Measurements from ENCODE around the gene TCP10L. TPM values are rescaled to one million over a fixed set of nuclear protein-coding genes. Genes with fewer than 3 reads are reported as not detected.
A peak's percentile ranks its signal among the peaks of the same experiment; 100 is the strongest.
"Not testable (repeated sequence)": the region's sequence is repeated elsewhere in the genome, so short reads cannot be mapped to it uniquely, and the experiment has no call there.

TCP10L gene
- total RNA-seq, 1 donor from 2014 or later: 0.13 TPM

DNA sequence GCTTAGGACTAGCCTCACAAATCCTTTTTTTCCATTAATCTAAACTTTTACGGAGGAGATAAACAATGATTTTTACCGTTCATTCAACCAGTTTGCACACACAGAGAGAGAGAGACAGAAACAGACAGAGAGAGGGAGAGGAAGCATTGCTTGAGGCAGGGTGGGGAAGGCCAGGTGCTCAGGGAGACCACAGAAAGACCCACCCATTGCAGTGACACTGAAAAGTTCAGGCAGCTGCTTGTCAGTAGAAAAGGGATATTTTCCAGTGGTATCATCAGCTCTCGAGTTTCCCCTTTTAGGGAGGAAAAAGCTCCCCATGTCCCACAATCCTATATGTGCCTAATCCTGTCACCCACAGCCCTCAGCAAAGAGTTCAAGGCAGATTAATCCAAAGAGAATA is 27.2 kb downstream of the TCP10L start:
- no peak for DNase-seq (ENCODE audit: low spot score)

DNA sequence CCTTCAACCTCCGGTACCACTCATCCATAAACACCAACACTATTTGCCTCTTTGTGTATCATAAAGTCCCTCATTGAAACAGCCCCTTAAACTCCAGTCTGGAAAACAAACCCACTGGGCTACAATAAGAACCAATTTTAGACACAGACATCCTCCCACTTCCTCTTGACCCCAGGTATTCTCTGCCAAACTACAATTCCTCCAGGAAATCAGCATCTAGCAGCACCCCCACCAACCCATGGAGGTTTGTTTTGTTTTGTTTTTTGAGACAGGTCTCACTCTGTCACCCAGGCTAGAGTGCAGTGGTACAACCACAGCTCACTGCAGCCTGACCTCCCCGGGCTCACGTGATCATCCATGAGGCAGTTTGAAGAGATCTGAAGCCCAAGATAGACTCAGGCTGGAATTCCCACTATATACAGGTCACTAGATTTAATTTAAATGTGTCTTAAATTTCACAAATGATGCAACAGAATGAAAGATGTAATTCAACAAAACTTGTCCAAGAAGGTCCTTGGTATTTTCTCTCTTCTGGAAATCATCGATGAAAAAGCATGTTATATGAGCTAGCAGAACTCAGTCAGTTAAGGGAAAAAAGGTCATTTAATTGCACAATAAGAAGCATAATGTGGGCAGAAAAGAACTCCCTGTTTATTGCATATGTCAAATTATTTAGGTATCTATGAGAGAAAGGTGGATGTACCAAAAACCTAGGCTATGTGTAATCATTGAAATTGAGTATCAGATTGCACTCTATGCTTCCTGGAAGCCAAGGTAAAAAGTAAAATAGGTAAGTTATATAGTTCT is 30.3 kb downstream of the TCP10L start:
- no peak for DNase-seq (ENCODE audit: low spot score)

DNA sequence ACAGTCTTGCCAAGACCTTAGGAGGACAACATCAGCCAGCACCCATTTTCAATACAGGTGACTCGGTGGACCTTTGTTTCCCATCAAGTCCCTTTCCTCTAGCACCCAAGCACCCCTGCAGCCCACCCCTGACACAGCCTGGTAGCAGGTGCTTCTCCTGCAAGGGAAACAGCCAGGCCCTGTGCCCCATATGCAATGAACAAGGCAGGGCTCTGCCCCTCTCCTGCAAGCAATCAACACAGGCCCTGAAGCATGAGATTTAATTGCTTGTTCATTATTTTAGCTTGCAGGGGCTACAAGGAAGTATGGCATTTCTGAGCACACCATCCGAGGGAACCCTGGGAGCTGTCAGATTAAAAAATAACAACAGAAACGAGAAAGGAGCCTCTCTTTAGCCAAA is 35.4 kb downstream of the TCP10L start:
- DNase-seq (ENCODE audit: low spot score): no peak

DNA sequence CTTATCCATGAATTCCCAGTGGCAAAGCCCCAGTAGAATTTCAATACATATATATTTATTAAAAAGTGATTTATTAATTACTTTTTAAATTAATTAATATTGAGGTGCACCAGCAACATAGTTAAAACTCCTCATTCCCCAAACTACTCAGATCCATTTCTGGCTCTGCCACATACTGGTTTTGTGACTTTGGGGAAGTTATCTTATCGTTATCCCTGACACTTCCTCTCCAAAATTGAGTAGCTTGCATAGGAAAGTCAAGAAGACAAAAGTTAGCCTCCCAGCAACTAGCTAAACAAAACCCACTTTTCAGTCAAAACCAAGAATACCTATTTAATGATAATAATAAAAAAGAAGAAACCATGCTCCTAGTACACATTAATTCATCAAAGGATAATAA is 35.9 kb downstream of the TCP10L start:
- no peak for DNase-seq (ENCODE audit: low spot score)

DNA sequence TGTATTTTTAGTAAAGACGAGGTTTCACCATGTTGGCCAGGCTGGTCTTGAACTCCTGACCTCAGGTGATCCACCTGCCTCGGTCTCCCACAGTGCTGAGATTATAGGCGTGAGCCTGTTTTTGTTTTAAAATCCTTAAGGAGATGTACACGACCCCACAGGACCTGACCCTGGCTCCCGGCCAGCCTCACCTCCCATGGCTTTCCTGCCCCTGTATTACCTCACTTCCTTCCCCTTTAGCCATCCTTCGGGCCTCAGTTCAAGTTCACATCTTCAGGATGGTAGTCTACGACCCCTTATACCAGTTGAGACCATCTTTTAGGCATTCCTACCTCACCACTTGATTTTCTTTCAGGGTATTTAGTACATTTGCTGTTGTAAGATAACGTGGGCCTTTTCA is 36.3 kb downstream of the TCP10L start:
- DNase-seq (ENCODE audit: low spot score): no peak

DNA sequence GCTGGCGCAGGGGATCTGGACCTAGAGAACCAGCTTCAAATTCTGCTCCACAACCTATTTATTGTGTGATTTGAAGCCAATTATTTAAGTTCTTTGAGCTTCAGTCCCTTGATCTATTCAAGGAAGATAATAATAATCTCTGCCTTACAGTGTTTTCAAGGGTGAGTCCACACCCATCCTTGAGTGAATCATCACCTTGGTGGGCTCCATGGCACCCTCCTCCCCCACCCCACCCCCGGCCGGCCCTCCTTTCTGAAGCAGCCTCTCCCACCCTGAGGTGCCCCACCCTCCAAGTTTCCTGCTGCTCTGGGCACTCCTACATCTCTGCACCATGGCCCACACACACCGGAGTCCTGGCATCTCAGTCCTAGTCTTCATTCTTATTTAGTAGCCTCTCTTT is 38.3 kb downstream of the TCP10L start:
- DNase-seq (ENCODE audit: low spot score): no peak

DNA sequence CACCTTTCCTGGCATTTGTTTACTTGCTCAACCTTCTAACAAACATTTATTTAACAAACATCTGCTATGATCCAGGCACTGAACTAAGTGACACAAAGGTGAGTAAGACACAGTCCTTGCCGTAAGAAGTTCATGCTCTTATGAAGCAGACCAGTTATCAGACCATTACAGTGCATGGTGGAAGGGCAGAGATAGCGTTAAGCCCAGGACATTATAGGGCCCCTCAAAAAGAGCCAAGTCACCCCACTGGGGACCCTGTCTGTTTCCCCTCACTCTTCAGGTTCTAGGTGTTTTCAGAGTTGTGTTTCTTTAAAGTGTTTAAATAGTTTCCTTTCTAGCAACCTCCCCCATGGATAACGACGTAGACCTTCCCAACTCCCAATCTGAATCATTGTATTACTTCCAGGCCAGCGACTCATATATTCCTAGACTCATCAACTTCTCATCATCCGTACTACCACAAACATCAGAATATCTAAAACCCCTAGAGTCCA is 39.3 kb downstream of the TCP10L start:
- no peak for DNase-seq (ENCODE audit: low spot score)

DNA sequence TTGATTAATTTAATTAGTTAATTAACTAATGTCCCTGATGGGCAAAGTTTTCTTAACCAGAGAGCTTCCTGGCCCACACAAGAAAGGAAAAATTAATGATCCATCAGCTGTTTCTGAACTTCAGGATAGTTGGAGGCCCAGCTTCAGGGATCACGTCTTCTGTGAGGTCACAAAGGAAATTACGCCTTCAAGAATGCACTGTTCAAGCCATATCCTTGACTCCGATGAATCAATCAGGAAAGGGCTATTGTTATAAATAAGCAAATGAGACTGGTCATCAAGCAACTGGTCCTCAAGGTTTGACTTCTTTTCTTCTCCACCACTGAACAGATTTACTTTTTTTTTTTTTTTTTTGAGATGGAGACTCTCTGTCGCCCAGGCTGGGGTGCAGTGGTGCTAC is 40.6 kb downstream of the TCP10L start:
- no peak for DNase-seq (ENCODE audit: low spot score)

DNA sequence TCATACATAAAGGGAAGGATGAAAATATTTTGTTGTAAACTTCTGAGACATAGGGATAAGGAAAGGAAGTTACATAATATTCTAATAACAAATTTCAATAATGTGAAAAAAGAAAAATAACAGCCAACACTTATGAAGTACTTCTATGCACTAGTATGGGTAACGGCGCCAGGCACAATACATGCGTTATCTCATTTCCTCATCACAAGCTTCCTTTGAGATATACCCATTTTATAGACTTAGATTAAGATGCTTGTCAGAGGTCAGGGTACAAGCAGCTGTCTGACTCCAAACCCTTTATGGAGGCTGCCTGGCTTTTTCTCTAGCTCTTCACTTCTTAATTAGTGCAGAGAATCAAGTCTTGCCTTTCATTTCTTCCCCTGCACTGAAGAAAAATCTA is 41.3 kb downstream of the TCP10L start:
- DNase-seq (ENCODE audit: low spot score): no peak

DNA sequence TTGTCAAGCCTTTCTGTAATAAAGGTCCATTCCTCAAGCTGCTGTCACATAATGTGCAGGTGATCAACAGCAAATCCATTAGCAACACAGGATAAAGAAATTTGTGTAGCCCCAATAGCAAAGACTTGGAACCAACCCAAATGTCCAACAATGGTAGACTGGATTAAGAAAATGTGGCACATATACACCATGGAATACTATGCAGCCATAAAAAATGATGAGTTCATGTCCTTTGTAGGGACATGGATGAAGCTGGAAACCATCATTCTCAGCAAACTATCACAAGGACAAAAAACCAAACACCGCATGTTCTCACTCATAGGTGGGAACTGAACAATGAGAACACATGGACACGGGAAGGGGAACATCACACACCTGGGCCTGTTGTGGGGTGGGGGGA is 42.3 kb downstream of the TCP10L start:
- DNase-seq (ENCODE audit: low spot score): not testable (repeated sequence)

DNA sequence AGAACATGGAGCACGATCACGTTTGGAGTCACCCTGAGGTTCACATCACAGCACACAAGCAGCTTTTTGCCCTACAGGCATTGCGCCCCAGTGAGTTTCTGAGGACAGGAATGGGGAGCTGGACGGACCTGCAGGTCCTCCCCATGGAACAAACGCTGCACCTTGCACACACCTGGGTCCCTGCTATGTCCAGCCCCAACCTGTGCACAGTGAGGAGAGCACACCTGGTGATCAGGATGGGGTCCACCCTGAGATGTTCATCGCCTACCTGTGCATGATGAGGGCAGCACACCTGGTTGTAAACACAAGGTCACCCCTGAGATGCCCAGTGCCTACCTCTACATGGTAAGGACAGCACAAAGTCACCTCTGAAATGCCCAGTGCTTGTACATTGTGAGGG is 45.9 kb downstream of the TCP10L start:
- no peak for DNase-seq (ENCODE audit: low spot score)

DNA sequence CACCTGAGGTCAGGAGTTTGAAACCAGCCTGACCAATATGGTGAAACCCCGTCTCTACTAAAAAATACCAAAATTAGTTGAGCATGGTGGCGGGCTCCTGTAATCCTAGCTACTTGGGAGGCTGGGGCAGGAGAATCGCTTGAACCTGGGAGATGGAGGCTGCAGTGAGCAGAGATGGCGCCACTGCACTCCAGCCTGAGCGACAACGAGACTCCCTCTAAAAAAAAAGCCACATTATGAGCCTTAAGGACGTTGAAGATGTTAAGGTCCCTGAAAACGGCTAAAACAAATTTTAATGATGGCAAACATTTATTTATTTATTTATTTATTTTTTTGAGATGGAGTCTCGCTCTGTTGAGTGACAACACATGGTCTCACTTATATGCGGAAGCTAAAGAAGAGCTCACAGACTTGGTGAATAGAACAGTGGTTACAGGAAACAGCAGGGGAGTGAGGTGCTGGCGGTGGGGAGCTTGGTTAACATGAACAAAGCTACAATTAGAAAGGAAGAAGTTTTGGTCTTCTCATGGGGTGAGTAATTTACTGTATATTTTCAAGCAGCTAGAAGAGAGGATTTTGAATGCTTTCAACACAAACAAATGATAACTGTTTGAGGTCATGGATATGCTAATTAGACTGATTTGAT is 47.1 kb downstream of the TCP10L start:
- no peak for DNase-seq (ENCODE audit: low spot score)

DNA sequence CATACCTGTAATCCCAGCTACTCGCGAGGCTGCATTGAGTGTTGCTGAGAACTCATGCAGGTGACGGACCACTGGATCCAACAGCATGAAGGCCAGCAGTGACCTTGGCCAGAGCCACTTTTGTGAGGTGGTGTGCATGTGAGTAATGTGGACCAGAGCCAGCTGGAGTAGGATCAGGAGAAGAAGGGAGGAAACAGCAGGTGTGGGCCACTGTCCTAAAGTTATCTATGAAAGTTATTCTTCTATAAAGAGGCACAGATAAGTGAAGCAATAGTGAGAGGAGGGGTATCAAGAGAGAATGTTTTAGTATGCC is 47.8 kb downstream of the TCP10L start:
- DNase-seq (ENCODE audit: low spot score): no peak

DNA sequence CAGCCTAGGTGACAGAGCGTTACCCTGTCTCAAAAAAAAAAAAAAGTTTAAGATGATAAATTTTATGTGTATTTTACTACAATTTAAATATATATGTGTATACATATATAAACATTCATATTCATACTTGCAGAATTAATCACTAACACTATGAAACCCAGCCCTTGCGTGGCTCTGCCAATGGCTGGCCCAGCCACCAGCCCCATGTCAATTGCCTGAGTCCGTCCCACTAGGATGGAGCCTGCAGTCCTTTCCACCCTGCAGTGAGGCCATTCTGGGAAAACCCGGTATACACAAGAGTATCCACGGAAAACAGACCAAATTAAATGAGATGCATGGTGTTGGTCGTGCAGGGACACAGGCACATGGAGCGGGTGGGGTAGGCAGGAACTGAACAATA is 49.7 kb downstream of the TCP10L start:
- DNase-seq (ENCODE audit: low spot score): no peak

DNA sequence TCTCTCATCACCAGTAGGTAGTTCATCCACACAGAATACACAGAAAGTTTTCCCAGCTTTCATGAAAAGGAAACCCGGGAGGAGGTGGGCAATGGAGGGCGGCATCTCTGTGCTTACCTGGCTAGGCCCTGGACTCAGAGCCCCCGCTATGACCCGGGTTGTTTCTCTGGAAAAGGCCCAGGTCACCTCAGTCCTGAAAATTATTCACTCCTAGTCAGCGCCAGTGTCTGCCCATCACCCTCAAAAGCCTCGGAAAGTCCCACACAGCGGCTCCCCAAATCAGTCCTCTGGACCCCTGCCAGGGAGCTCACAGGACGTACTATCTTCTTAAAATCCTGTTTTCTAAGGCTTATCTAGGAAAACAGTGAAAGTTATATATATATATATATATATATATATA is 51.2 kb downstream of the TCP10L start:
- DNase-seq (ENCODE audit: low spot score): no peak

DNA sequence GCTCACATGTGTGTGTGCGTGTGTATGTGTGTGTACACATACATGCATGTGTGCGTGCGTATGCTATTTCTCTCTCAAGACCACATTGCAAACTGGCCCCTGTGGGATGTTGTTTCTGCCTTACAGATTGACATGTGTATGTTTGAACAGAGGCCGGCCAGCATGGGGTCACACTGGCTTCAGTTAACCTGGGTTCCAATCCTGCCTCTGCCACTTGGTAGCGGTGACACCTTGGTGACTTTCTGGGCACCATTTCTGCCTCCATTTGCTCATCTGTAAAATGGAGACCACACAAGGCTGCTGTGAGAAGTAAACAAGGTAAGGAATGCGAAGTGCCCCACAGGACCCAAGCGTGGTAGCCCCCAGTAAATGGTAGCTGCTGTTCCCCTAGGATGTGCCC is 51.7 kb downstream of the TCP10L start:
- no peak for DNase-seq (ENCODE audit: low spot score)

DNA sequence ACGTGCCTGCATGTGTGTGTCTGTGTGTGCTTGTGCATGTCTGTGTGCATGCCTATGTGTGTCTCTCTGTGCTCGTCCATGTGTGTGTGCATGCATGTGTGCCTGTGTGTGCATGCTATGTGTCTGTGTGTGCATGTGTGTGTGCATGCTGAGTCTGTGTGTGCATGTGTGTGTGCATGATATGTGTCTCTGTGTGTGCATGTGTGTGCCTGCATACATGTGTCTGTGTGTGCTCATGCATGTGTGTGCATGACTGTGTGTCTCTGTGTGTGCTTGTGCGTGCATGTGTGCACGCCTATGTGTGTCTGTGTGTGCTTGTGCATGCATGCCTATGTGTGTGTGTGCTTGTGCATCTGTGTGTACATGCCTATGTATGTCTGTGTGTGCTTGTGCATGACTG is 52.3 kb downstream of the TCP10L start:
- no peak for DNase-seq (ENCODE audit: low spot score)

DNA sequence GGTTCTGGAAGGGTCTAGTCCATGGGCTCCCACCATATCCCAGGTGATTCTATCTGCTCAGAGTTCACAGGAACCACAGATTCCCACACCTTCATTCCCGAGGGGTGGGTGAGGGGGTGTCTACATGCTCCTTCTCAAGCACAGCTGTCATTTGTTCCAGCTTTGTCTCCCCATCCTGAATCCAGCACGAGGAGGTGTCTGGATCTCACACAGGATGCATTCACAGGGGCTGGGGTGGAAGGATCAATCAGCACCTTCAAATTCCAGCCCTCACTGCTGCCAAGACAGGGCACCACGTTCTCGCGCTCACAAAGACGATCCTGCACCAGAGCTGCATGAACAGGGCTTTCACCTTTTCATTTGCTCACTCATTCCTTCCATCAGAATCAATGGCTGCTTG is 52.7 kb downstream of the TCP10L start:
- no peak for DNase-seq (ENCODE audit: low spot score)

DNA sequence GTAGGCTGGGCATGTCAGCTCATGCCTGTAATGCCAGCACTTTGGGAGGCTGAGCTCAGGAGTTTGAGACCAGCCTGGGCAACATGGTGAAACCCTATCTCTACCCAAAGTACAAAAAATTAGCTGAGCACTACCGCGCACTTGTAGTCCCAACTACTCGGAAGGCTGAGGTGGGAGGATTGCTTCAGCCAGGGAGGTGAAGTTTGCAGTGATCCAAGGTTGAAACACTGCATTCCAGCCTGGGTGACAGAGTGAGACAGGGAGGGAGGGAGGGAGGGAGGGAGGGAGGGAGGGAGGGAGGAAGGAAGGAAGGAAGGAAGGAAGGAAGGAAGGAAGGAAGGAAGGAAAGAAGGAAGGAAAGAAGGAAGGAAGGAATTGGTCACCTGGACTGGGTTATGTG is 53.8 kb downstream of the TCP10L start:
- peak; percentile 30 for DNase-seq (ENCODE audit: low spot score)

DNA sequence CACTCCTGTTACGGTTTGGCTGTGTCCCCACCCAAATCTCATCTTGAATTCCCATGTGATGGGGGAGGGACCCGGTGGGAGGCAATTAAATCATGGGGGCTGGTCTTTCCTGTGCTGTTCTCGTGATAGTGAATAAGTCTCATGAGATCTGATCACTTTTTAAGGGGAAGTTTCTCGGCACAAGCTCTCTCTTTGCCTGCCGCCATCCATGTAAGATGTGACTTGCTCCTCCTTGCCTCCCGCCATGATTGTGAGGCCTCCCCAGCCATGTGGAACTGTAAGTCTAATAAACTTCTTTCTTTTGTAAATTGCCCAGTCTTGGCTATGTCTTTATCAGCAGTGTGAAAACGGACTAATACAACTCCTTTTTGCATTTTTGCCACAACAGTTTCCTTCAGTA is 54.5 kb downstream of the TCP10L start:
- DNase-seq (ENCODE audit: low spot score): not testable (repeated sequence)

DNA sequence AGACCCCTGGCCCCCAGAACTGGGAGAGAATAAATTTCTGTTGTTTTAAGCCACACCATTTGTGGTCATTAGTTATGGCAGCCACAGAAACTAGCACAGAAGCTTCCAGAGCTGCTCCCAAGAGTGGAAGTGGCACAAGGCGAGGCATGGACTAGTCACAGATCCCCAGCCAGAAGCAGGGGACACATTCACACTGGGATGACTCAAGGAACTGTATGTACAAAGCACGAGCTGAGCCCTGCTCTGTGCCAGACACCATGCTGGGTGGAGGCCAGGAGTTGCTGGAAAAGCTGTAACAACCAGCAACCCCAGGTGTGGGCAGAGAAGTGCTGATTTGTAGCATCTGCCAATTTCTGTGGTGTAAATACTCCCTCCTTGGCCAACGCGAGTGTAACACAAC is 55.6 kb downstream of the TCP10L start:
- DNase-seq (ENCODE audit: low spot score): no peak

DNA sequence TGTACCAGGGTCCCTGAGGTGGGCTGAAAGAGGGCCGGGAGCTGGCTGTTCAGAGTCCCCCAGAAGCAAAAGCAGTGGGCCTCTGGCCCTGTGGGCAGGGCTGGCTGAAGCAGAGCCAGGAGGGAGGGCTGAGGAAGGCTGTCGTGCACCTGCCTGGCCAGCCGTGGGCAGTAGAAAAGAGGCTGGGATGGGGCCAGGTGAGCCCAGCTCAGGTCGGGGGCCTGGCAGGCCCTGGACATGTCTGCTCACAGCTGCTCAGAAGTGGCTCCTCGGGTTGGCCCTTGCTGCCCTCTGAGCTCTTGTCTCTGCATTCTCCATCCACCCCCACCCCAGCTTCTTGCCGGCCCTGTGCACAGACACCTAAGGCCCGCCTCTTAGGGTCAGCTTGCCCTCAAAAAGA is 60.0 kb downstream of the TCP10L start:
- DNase-seq (ENCODE audit: low spot score): peak; percentile 74
